HG02571 (cell line): ENCODE results near the gene UST.
A peak's percentile ranks its signal among the peaks of the same experiment; 100 is the strongest.
"Not testable (repeated sequence)": the region's sequence is repeated elsewhere in the genome, so short reads cannot be mapped to it uniquely, and the experiment has no call there.

Source experiments
- ATAC-seq: cut with Tn5 transposase; IDR thresholded peaks from one replicate; pipeline ENCODE4 v1.9.1; 2021; ENCODE audit warnings: mild to moderate bottlenecking, moderate library complexity; ENCODE audit not compliant: unreplicated experiment

The UST gene

DNA sequence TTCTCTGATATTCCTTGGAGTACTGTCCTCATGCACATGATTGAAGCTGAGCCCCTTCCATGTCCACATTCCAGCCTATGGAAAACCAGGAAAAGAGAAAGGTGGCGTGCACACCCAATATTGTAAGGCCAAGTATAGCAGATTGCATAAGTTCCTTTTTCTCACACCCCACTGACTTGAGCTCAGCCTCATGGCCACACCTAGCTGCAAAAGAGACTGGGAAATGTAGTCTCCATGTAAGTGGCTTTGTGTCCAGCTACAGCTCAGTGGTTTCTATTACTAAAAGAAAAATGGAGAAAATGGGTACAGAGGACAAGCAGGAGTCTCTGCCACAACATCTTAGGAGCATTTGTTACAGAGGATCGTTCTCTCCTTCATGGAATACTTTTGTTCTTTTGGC, 10.8 kb upstream of the UST start:
- ATAC-seq: no peak

DNA sequence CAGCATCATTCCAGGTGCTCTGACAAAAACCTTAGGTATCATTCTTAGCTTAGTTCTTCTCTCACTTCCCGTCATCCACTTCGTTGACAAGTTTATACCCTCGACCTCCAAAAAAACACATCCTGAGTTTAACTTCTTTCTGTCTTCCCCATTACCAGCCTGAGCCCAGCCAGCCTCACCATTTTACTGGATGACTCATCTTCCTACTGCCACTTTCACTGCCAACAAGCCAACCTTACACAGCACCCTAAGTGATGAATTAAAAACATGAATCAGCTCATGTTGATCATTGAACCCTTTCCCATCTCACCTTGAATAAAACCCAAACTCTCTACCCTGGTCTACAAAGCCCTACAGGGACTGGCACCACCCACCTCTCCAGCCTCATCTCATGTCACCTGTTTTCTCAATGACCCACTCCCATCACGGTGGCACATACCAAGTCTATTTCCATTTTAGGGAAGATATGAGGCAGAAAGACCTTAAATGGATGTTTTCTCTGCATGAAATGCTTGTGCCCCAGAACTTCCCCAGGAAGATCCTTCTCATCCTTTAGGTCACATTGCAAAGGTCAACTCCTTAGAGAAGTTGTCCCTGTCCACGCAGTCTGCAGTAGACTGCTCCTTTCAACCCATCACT, 9.9 kb upstream of the UST start:
- no peak for ATAC-seq

- ATAC-seq: no peak
Observed at GRCh38 chr6:148737806-148738205, 9.0 kb upstream of the UST start.

DNA sequence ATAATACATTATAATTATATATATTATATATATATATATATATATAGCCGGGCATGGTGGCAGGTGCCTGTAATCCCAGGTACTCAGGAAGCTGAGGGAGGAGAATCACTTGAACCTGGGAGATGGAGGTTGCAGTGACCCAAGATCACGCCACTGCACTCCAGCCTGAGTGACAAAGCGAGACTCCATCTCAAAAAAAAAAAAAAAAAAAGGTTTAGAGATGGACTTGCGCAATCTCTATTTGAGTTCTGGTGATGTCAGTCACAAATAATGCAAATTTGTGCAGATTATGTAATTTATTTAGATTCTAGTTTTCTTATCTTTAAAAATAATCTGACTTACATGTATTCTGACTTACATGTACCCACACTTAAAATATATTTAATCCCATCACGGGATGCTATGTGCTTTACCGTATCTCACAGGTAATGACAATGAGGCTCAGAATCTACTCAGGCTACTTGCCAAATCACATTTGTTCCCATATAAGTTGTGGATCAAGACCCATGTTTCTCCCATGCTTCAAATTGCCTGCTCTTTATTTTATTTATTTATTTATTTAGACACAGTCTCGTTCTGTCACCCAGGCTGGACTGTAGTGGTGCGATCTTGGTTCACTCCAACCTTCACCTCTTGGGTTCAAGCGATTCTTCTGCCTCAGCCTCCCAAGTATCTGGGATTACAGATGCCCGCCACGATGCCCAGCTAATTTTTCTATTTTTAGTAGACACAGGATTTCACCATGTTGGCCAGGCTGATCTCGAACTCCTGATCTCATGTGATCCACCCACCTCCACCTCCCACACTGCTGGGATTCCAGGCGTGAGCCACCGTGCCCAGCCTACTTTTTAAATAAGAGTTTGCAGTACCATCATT, 7.6 kb upstream of the UST start:
- ATAC-seq: no peak

DNA sequence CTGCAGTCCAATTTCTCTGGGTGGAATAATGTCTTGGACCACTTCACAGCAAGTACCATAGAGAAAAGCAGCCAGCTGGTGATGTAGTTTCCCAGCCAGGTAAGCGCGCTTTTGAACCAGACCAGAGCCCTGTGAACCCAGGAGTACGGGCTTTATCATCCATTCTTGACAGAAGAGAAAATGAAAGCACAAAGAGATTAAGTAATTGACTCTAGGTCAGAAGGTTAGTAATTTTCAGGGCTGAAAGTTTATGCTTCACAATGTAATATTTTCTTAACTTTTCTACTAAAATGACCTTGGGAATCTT, 7.1 kb upstream of the UST start:
- no peak for ATAC-seq

GRCh38 chr6:148743476-148743875, 3.4 kb upstream of the UST start:
- ATAC-seq: no peak

DNA sequence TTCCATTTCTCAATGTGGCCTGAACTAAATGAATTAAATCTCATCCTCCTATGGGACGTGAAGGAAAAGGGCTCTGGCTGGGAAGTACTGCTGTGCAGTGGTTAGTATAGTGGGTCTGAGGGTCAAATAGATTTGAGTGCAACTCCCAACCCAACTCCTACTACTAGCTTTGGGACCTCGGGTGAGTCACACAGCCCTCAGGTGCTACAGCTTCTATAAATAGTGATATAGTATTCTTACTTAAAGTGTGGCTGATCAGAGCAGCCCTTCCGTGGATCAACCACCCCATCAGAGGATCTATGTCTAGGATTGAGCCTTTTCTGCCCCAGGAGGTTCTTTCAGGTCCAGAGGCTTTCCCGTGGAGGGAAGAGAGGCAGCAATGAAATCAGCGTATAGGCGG, 904 bp upstream of the UST start:
- ATAC-seq: no peak

GRCh38 chr6:148747145-148747470, 278 bp downstream of the UST start:
- no peak for ATAC-seq

GRCh38 chr6:148747471-148748165, 788 bp downstream of the UST start:
- no peak for ATAC-seq

DNA sequence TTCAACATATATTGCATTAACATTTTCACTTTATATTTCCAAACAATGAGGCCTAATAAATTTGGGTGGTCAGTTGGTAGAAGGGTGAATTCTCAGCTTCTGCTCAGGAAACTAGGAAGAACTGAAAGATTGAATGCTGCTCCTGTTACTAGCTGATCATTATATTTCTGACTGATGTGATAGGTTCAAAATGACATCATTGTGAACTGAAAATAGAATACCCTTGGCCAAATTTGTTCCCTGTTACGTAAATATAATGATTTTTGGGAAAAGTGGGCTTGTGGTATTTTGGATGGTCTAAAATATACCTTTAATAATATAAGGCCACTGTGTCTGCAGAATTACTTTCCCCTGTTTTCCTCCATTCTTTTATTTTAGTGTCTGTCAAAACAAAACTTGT, 2.8 kb downstream of the UST start:
- ATAC-seq: no peak

GRCh38 chr6:148750838-148751792, 4.3 kb downstream of the UST start:
- ATAC-seq: no peak

GRCh38 chr6:148751793-148752170, 5.0 kb downstream of the UST start:
- ATAC-seq: no peak

DNA sequence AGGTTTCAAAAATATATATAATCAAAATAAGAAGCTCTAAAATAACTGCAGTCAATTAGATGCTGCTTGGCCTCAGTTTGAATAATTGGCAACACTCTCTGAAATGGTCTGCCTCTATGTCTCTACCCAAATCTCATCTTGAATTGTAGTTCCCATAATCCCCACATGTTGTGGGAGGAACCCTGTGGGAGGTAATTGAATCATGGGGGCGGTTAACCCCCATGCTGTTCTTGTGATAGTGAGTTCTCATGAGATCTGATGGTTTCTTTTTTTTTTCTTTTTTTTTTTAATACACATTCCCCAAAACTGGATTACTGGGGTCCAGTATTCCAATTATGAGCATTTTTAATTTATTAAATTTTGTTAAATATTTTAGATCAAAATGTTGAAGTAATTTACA, 8.5 kb downstream of the UST start:
- ATAC-seq: not testable (repeated sequence)

- no peak for ATAC-seq
Observed at GRCh38 chr6:148757944-148758480, 11.2 kb downstream of the UST start.

GRCh38 chr6:148758492-148758891, 11.7 kb downstream of the UST start:
- peak; percentile 81 for ATAC-seq

DNA sequence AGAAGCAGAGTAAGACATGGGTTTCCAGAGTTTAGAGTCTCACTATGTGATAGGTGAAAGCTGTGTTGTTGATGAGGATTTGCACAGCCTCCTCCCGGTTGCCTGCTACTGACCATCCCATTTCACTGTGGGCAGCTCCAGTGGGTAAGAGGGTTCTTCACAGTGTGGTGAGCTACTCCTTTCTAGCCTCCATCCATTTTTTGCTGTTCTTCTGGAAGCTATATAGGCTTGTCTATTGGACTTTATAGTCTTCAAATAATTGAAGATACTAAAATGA, 13.4 kb downstream of the UST start:
- ATAC-seq: no peak

GRCh38 chr6:148760568-148761526, 14.0 kb downstream of the UST start:
- peak; percentile 31 for ATAC-seq

DNA sequence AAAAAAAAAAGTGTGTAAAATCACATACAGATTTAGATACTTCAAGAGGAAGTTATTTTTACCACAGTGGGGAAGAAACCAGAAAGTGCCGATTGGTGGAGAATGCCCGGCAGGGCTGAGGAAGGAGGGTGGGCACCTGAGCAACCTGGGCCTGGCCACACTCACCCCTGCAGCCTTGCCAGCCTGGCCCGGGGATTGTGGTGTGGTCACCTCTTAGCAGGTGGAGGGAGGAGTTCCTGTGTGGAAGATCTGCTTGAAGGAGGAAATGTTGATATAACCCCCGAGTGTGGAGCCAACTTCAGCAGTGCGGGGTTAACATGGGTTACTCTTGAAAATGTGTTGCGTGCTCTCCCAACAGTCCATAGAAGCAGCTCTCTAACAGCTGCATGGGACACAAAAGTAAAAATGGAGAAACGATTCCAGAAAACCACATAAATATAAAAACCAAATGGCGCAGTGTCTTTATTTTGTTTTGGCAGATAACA, 14.7 kb downstream of the UST start:
- ATAC-seq: no peak

DNA sequence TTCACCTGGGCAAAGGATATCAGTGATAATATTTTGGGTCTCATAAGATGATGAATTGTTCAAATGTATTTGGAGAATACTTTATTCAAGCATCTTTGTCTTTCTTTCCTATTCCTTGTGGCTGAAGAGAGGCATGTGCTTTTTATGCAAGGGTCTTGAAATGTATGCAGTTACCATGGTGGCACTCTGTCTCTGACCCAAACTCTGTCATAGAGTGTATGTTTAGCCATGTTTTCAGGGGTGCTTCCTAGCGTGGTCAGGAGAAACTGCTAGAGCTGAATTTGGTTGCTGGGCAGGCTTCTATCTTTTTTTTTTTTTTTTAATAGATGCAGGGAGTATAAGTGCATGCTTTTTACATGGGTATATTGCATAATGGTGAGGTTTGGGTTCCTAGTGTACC, 15.4 kb downstream of the UST start:
- no peak for ATAC-seq
